ENCODE results near the gene GSTT2B.
"Not testable (repeated sequence)": the region's sequence is repeated elsewhere in the genome, so short reads cannot be mapped to it uniquely, and the experiment has no call there.

The GSTT2B gene

DNA sequence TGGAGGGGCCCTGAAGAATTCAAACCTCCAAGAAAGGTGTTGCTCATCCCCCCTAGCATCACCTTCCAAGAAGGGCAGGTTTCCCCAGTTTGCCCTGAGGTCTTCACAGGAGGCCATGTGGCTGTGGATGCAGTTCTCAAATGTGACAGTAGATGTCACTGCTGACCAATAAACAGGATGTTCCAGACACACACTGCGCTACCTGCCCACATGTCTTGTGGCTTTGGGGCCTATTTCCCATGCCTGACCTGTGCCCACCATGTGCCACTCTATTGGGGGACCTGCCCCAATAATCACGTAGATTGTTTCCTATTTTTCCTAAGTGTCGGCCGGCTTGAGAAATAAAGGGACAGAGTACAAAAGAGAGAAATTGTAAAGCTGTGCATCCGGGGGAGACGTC, 23.4 kb upstream of the GSTT2B start:
- no peaks in the 10 kb centered on the region for H3K27me3 ChIP-seq (ENCODE audit: insufficient read depth, low read depth)
- no peaks in the 10 kb centered on the region for H3K36me3 ChIP-seq (ENCODE audit: insufficient read depth)
- TF ChIP-seq, protein P1, sequence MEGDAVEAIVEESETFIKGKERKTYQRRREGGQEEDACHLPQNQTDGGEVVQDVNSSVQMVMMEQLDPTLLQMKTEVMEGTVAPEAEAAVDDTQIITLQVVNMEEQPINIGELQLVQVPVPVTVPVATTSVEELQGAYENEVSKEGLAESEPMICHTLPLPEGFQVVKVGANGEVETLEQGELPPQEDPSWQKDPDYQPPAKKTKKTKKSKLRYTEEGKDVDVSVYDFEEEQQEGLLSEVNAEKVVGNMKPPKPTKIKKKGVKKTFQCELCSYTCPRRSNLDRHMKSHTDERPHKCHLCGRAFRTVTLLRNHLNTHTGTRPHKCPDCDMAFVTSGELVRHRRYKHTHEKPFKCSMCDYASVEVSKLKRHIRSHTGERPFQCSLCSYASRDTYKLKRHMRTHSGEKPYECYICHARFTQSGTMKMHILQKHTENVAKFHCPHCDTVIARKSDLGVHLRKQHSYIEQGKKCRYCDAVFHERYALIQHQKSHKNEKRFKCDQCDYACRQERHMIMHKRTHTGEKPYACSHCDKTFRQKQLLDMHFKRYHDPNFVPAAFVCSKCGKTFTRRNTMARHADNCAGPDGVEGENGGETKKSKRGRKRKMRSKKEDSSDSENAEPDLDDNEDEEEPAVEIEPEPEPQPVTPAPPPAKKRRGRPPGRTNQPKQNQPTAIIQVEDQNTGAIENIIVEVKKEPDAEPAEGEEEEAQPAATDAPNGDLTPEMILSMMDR (conservative IDR thresholded peaks at IDR 0.05; ENCODE audit: low read depth, low read length): peak; percentile 70
- no peak overlapping the region for H3K27ac ChIP-seq
- no peak overlapping the region for H3K4me3 ChIP-seq (IDR thresholded peaks at IDR 0.05; ENCODE audit: insufficient read depth, low read depth, low read length)
- no peaks in the 10 kb centered on the region for H3K4me1 ChIP-seq (ENCODE audit: low read depth, poor library complexity, severe bottlenecking)
- H4K20me1 ChIP-seq (ENCODE audit: insufficient read depth): no peaks in the 10 kb centered on the region
- no peak overlapping the region for H2AFZ ChIP-seq (ENCODE audit: low read depth)
- no peaks in the 10 kb centered on the region for H3K79me2 ChIP-seq (ENCODE audit: insufficient read depth, low read depth)
- H3K9ac ChIP-seq: no peak overlapping the region
- no peak overlapping the region for H3K4me2 ChIP-seq

DNA sequence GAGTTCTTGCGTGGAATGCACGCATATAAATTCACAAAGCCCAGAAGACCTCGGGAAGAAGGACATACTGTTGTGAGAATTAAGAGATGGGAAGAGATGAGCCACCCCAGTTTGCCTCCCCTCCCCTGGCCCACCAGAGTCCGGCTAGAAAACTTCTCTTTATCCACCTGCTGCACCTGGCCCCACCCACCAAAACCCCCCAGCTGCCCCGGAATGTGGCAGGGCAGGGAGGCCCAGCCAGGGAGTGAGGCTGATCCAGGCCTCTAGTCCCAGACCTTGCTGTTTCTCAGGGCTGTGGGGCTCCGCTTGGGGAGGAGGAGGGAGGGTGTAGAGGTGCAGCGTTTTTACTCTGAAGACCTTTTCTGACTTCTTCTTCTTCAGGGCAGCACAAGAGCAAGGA, 19.6 kb upstream of the GSTT2B start:
- H3K4me1 ChIP-seq (ENCODE audit: low read depth, poor library complexity, severe bottlenecking); H3K4me2 ChIP-seq; H2AFZ ChIP-seq (ENCODE audit: low read depth); H3K36me3 ChIP-seq (ENCODE audit: insufficient read depth); H3K9ac ChIP-seq; H3K79me2 ChIP-seq (ENCODE audit: insufficient read depth, low read depth); H3K27ac ChIP-seq; H4K20me1 ChIP-seq (ENCODE audit: insufficient read depth); H3K27me3 ChIP-seq (ENCODE audit: insufficient read depth, low read depth); H3K4me3 ChIP-seq (IDR thresholded peaks at IDR 0.05; ENCODE audit: insufficient read depth, low read depth, low read length): not testable (repeated sequence)

DNA sequence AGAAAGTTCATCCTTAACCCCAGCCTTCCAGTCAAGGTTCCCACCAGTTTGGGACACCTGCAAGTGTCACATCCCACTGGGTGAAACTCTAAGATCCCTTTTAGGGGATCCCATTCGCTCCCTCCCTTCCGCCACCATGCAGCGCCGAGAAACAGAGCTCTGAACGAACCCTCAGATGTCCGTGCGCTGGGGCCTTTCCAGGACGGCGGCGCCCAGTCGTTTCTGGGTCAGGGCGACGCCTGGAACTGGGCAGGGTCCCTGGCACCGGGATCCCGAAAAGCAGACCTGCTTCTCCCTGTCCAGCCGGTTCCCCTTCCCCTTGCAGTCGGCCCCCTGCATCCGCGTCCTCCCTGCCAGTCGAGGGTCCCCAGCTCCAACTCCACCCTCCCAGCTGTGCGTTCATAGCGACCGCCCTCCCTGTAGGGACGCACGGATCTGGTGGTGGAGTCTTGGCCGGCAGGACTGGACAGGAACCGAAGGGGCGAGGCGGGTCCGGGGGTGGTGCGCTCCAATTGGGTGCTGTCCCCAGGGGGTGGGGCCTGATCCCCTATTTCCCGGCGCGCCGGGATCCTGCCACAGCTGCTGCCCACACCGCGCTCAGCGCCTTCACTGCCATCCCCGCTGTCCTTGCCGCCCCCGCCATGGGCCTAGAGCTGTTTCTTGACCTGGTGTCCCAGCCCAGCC, 18.7 kb upstream of the GSTT2B start, which contains the start of gene GSTT2:
Gene GSTT2, plus strand, starts transcription at position 578 of the 684 bp plus-strand sequence.
- H3K4me2 ChIP-seq; H3K4me3 ChIP-seq (IDR thresholded peaks at IDR 0.05; ENCODE audit: insufficient read depth, low read depth, low read length); H3K79me2 ChIP-seq (ENCODE audit: insufficient read depth, low read depth); H3K27ac ChIP-seq; H3K36me3 ChIP-seq (ENCODE audit: insufficient read depth); H3K9ac ChIP-seq; H3K27me3 ChIP-seq (ENCODE audit: insufficient read depth, low read depth); H2AFZ ChIP-seq (ENCODE audit: low read depth); H4K20me1 ChIP-seq (ENCODE audit: insufficient read depth); H3K4me1 ChIP-seq (ENCODE audit: low read depth, poor library complexity, severe bottlenecking): not testable (repeated sequence)

DNA sequence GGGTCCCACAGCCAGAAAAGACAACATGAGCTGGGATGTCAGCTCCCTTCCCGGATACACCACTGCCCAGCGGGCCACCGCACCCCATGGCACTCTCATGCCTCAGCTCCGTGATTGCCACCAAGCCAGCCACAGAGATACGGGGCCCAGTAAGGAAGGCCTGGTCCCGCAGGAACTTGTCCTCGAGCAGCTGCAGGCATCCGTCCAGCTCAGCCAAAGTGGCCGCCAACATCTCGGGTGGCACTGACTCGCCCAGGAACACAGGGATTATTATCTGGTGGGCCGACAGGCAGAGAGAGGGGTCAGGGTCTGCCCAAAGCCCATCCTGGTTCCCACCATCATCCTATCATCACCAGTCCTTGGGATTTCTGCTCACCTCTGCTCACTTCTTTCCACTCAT, 16.3 kb upstream of the GSTT2B start:
- H3K4me1 ChIP-seq (ENCODE audit: low read depth, poor library complexity, severe bottlenecking); H3K4me3 ChIP-seq (IDR thresholded peaks at IDR 0.05; ENCODE audit: insufficient read depth, low read depth, low read length); H2AFZ ChIP-seq (ENCODE audit: low read depth); H3K9ac ChIP-seq; H3K27ac ChIP-seq; H3K4me2 ChIP-seq; H3K79me2 ChIP-seq (ENCODE audit: insufficient read depth, low read depth); H3K36me3 ChIP-seq (ENCODE audit: insufficient read depth); H4K20me1 ChIP-seq (ENCODE audit: insufficient read depth); H3K27me3 ChIP-seq (ENCODE audit: insufficient read depth, low read depth): not testable (repeated sequence)

DNA sequence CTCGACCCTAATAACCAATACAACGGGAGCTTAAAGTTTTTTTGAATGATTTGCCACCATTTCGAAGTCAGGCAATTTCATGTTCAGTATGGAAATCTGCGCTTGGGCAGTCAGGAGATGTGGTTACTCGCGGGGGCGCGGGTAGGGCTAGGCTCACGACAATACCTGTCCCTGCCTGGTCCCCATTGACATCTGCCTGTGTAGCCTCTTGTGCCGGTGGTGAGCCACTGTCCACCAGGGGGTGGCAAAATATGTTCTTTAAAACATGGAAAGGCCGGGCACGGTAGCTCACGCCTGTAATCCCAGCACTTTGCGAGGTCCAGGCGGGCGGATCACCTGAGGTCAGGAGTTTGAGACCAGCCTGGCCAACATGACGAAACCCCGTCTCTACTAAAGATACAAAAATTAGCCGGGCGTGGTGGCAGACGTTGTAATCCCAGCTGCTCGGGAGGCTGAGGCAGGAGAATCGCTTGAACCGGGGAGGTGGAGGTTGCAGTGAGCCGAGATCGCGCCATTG, 13.9 kb upstream of the GSTT2B start:
- H3K4me3 ChIP-seq (IDR thresholded peaks at IDR 0.05; ENCODE audit: insufficient read depth, low read depth, low read length); H3K4me2 ChIP-seq; H3K9ac ChIP-seq; H3K27ac ChIP-seq; H3K36me3 ChIP-seq (ENCODE audit: insufficient read depth); H3K79me2 ChIP-seq (ENCODE audit: insufficient read depth, low read depth); H2AFZ ChIP-seq (ENCODE audit: low read depth); H3K4me1 ChIP-seq (ENCODE audit: low read depth, poor library complexity, severe bottlenecking); H3K27me3 ChIP-seq (ENCODE audit: insufficient read depth, low read depth); H4K20me1 ChIP-seq (ENCODE audit: insufficient read depth): not testable (repeated sequence)

DNA sequence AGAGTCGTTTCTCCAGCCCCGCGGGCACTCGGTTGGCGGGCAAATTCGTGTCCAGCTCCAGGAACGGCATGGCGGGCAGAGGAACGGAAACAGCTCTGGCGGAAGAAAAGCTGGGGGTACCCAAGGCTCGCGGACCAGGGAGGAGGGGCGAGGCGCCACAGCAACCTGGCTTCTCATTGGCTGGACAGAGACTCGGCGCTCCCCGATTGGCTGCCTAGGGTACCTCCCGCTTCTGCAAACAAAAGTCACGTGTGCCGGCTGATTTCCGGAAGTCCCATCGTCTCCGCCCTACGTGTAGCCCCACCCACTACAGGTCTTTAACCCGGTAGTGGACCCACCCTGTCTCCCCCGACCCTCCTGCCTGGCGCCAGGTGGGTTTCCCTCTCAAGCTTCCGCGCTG, 13.3 kb upstream of the GSTT2B start, which contains the start of gene DDT:
Gene DDT, minus strand, starts transcription at position 97 of the 400 bp plus-strand sequence. Its CDS starts 27 bp downstream, at position 70.
- H3K4me3 ChIP-seq (IDR thresholded peaks at IDR 0.05; ENCODE audit: insufficient read depth, low read depth, low read length); H3K4me2 ChIP-seq; H2AFZ ChIP-seq (ENCODE audit: low read depth); H3K27ac ChIP-seq; H3K4me1 ChIP-seq (ENCODE audit: low read depth, poor library complexity, severe bottlenecking); H3K9ac ChIP-seq; H4K20me1 ChIP-seq (ENCODE audit: insufficient read depth); H3K36me3 ChIP-seq (ENCODE audit: insufficient read depth); H3K27me3 ChIP-seq (ENCODE audit: insufficient read depth, low read depth); H3K79me2 ChIP-seq (ENCODE audit: insufficient read depth, low read depth): not testable (repeated sequence)

DNA sequence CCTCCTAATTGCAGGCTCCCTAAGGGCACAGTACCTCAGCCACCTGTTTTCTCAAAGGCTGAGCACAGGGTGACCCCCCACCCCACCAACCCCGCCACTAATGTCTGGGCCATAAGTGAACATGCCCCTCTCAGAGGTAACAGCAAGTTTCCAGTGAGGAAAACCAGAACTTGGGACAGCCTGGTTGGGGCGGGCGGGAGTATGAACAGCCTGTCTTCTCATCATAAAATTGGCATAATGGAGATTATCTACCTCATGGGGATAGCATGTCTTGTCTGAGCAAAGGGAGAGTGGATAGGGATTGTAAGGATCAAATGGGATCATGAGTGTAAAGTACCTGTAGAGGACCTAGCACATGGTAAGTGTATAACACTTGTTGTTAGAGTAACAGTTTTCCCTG, 10.9 kb upstream of the GSTT2B start:
- not testable (repeated sequence) for H3K9ac ChIP-seq; H4K20me1 ChIP-seq (ENCODE audit: insufficient read depth); H3K27me3 ChIP-seq (ENCODE audit: insufficient read depth, low read depth); H2AFZ ChIP-seq (ENCODE audit: low read depth); H3K27ac ChIP-seq; H3K4me3 ChIP-seq (IDR thresholded peaks at IDR 0.05; ENCODE audit: insufficient read depth, low read depth, low read length); H3K79me2 ChIP-seq (ENCODE audit: insufficient read depth, low read depth); H3K36me3 ChIP-seq (ENCODE audit: insufficient read depth); H3K4me2 ChIP-seq; H3K4me1 ChIP-seq (ENCODE audit: low read depth, poor library complexity, severe bottlenecking)
